ENCODE measurements around the gene CALHM6.

Gene CALHM6

DNA sequence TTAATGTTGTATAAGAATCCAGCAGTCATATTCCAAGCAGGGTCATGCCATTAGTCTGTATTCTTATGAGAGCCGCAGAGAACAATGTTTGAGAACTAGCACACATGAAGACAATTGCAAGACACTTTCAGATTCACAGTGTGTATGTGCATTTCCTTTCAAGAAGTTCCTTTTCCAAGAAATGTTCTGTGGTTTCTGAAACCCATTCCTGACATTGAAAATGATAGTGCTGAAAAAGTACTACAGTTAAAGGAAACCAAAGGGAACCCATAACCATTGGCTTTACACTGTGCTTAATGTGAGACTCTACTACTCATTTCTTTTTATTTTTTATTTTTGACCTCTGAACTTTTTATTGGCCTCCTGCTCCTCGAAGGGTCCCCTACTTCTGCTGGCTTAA is 4.2 kb upstream of the CALHM6 start:
- TF ChIP-seq, protein P1, sequence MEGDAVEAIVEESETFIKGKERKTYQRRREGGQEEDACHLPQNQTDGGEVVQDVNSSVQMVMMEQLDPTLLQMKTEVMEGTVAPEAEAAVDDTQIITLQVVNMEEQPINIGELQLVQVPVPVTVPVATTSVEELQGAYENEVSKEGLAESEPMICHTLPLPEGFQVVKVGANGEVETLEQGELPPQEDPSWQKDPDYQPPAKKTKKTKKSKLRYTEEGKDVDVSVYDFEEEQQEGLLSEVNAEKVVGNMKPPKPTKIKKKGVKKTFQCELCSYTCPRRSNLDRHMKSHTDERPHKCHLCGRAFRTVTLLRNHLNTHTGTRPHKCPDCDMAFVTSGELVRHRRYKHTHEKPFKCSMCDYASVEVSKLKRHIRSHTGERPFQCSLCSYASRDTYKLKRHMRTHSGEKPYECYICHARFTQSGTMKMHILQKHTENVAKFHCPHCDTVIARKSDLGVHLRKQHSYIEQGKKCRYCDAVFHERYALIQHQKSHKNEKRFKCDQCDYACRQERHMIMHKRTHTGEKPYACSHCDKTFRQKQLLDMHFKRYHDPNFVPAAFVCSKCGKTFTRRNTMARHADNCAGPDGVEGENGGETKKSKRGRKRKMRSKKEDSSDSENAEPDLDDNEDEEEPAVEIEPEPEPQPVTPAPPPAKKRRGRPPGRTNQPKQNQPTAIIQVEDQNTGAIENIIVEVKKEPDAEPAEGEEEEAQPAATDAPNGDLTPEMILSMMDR (conservative IDR thresholded peaks at IDR 0.05; ENCODE audit: control insufficient read depth, insufficient read depth, low read depth, low read length) = no peak
- DNase-seq (ENCODE audit: low read depth) = no peak
- H3K4me3 ChIP-seq (ENCODE audit: control insufficient read depth, low read depth, low read length) = no peak overlapping the region

- DNase-seq (ENCODE audit: low read depth) = no peak
- TF ChIP-seq, protein P1 (conservative IDR thresholded peaks at IDR 0.05; ENCODE audit: control insufficient read depth, insufficient read depth, low read depth, low read length) = no peak
- H3K4me3 ChIP-seq (ENCODE audit: control insufficient read depth, low read depth, low read length) = no peak overlapping the region
Measured at GRCh38 chr6:116458264-116458663, 2.9 kb upstream of the CALHM6 start.

DNA sequence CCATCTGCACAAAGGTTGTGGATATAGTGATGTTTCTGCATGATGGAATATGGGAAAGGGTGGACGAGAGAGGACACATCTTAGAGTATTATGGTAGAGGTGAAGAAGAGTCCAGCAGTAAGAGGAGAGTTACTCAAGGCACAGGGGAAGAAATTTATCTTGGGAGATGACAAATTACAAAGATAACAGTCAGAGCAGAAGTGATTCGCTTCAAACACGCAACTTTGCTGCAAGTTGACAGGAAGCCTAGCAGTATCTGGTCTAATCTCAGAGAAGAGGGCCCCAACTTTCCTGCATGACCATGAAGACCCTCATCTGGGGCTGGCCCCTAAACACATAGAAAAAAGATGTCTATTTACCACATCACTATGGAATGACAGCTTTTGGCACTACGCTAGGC is 1.2 kb upstream of the CALHM6 start:
- DNase-seq (ENCODE audit: low read depth) = peak; percentile 8
- TF ChIP-seq, protein P1 (conservative IDR thresholded peaks at IDR 0.05; ENCODE audit: control insufficient read depth, insufficient read depth, low read depth, low read length) = no peak
- no peak overlapping the region for H3K4me3 ChIP-seq (ENCODE audit: control insufficient read depth, low read depth, low read length)

DNA sequence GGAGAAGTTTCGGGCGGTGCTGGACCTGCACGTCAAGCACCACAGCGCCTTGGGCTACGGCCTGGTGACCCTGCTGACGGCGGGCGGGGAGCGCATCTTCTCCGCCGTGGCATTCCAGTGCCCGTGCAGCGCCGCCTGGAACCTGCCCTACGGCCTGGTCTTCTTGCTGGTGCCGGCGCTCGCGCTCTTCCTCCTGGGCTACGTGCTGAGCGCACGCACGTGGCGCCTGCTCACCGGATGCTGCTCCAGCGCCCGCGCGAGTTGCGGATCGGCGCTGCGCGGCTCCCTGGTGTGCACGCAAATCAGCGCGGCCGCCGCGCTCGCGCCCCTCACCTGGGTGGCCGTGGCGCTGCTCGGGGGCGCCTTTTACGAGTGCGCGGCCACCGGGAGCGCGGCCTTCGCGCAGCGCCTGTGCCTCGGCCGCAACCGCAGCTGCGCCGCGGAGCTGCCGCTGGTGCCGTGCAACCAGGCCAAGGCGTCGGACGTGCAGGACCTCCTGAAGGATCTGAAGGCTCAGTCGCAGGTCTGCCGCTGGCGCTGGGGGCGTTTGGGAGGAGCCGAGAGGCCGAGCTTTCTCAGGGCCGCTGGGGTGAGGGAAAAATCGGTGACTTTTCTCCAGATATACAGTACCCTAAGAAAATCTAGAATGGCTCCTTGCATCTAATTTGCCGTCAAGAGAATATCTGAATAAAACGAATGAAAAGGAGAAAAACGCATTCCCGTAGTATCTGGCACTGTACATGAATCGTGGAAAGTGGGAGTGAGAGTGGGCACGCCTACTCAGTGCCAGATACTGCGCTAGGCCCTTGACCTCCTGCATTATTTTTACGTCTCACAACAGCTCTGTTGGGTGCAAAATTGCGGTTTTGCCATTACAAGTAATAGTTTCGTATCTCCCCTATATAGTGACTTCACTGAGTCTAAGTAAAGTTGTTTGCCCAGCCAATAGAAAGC is 1.0 kb downstream of the CALHM6 start:
- H3K4me3 ChIP-seq (ENCODE audit: control insufficient read depth, low read depth, low read length) = peak overlapping the region; percentile 31
- TF ChIP-seq, protein P1 (conservative IDR thresholded peaks at IDR 0.05; ENCODE audit: control insufficient read depth, insufficient read depth, low read depth, low read length) = no peak
- DNase-seq (ENCODE audit: low read depth) = peak; percentile 52

DNA sequence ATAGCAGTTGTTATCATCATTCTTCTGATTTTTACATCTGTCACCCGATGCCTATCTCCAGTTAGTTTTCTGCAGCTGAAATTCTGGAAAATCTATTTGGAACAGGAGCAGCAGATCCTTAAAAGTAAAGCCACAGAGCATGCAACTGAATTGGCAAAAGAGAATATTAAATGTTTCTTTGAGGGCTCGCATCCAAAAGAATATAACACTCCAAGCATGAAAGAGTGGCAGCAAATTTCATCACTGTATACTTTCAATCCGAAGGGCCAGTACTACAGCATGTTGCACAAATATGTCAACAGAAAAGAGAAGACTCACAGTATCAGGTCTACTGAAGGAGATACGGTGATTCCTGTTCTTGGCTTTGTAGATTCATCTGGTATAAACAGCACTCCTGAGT is 2.1 kb downstream of the CALHM6 start:
- TF ChIP-seq, protein P1 (conservative IDR thresholded peaks at IDR 0.05; ENCODE audit: control insufficient read depth, insufficient read depth, low read depth, low read length) = no peak
- H3K4me3 ChIP-seq (ENCODE audit: control insufficient read depth, low read depth, low read length) = no peak overlapping the region
- DNase-seq (ENCODE audit: low read depth) = no peak

- TF ChIP-seq, protein P1 (conservative IDR thresholded peaks at IDR 0.05; ENCODE audit: control insufficient read depth, insufficient read depth, low read depth, low read length) = no peak
- no peak overlapping the region for H3K4me3 ChIP-seq (ENCODE audit: control insufficient read depth, low read depth, low read length)
- DNase-seq (ENCODE audit: low read depth) = no peak
Measured at GRCh38 chr6:116465246-116465645, 4.1 kb downstream of the CALHM6 start.

Data from fibroblast of mammary gland (primary cell).